Hepatocyte (in vitro differentiated cells): ENCODE measurements around the gene CSF2RB. TPM values are rescaled to one million over a fixed set of nuclear protein-coding genes. Genes with fewer than 3 reads are reported as not detected.

ENCODE experiments used
- DNase-seq: peaks from one replicate; pipeline ENCODE4 v3.0.0-alpha.2; 2016; ENCODE audit warnings: low spot score
- H2AFZ ChIP-seq: fragments of 200-600 bp; sonication (generic); 2 replicates; pipeline ENCODE4 v1.6.0; 2016; ENCODE audit warnings: antibody characterized with exemption, mild to moderate bottlenecking
- H3K27ac ChIP-seq: fragments of 200-600 bp; sonication (generic); 2 replicates; pipeline ENCODE4 v1.5.1; 2016; ENCODE audit warnings: mild to moderate bottlenecking
- H3K27me3 ChIP-seq: fragments of 200-600 bp; sonication (generic); 2 replicates; pipeline ENCODE4 v1.6.1; 2016
- H3K36me3 ChIP-seq: fragments of 200-600 bp; sonication (generic); replicated peaks from 2 replicates; pipeline ENCODE4 v1.5.1; 2016; ENCODE audit warnings: low read depth; ENCODE audit not compliant: insufficient read depth
- H3K4me1 ChIP-seq: fragments of 200-600 bp; sonication (generic); 2 replicates; pipeline ENCODE4 v1.5.1; 2016; ENCODE audit warnings: mild to moderate bottlenecking, moderate library complexity; ENCODE audit not compliant: insufficient read depth
- H3K4me2 ChIP-seq: fragments of 200-600 bp; sonication (generic); 2 replicates; pipeline ENCODE4 v1.6.0; 2016
- H3K4me3 ChIP-seq: fragments of 200-600 bp; sonication (generic); 2 replicates; pipeline ENCODE4 v1.5.1; 2016; ENCODE audit warnings: mild to moderate bottlenecking
- H3K79me2 ChIP-seq: fragments of 200-600 bp; sonication (generic); 2 replicates; pipeline ENCODE4 v1.6.0; 2017; ENCODE audit warnings: mild to moderate bottlenecking
- H3K9me2 ChIP-seq: fragments of 200-600 bp; sonication (generic); replicated peaks from 2 replicates; pipeline ENCODE4 v1.6.0; 2017; ENCODE audit warnings: mild to moderate bottlenecking; ENCODE audit not compliant: insufficient read depth
- H3K9me3 ChIP-seq: fragments of 200-600 bp; sonication (generic); 2 replicates; pipeline ENCODE4 v1.5.1; 2016; ENCODE audit warnings: low read depth, mild to moderate bottlenecking
- H4K20me1 ChIP-seq: fragments of 200-600 bp; sonication (generic); 2 replicates; pipeline ENCODE4 v1.6.0; 2016; ENCODE audit warnings: mild to moderate bottlenecking; ENCODE audit not compliant: insufficient read depth, poor library complexity, severe bottlenecking
- CTCF ChIP-seq: fragments of 200-600 bp; sonication (generic); IDR thresholded peaks from 2 replicates; pipeline ENCODE4 v1.5.1; 2016; ENCODE audit warnings: antibody characterized with exemption, mild to moderate bottlenecking; ENCODE audit not compliant: poor library complexity
- EZH2 ChIP-seq: fragments of 200-600 bp; sonication (generic); IDR thresholded peaks from 2 replicates; pipeline ENCODE4 v1.6.1; 2016; ENCODE audit warnings: antibody characterized with exemption, mild to moderate bottlenecking, borderline replicate concordance
- EZH2phosphoT487 ChIP-seq: fragments of 200-600 bp; sonication (generic); IDR thresholded peaks from one replicate; pipeline ENCODE4 v1.6.1; 2018; ENCODE audit warnings: antibody characterized with exemption, mild to moderate bottlenecking, low read depth, moderate library complexity; ENCODE audit not compliant: unreplicated experiment, severe bottlenecking
- WGBS: methylation state at CpG from one replicate; pipeline ENCODE4 v1.1.6; 2016; ENCODE audit warnings: low lambda C conversion rate; ENCODE audit errors: missing lambda C conversion rate; 5-methylcytosine and 5-hydroxymethylcytosine counted together
- polyA plus RNA-seq: library from polyadenylated mRNA; unstranded; fragments of >200 nt; fragmentation: Nextera tagmentation; extraction: Ambion mirVana; gene quantifications from 2 replicates; pipeline ENCODE4 v1.2.1, GENCODE V29; 2016
- total RNA-seq: library from RNA; depleted of rRNA; stranded (reverse); fragments of >200 nt; gene quantifications from 2 replicates; pipeline ENCODE4 v1.2.3, GENCODE V29; 2014

Gene CSF2RB
- total and polyA plus RNA-seq, 2 experiments from 2014 or later = 0.83 TPM; not detected in 1

GRCh38 chr22:36923131-36923788 is 9.8 kb downstream of the CSF2RB start:
- no peaks in the 10 kb centered on the region for H4K20me1 ChIP-seq
- no peaks in the 10 kb centered on the region for H3K79me2 ChIP-seq
- H3K4me3 ChIP-seq = no peak overlapping the region
- peaks cover 3% of the 10 kb centered on the region for H3K4me1 ChIP-seq
- H3K36me3 ChIP-seq = no peaks in the 10 kb centered on the region
- H2AFZ ChIP-seq = no peak overlapping the region
- no peaks in the 10 kb centered on the region for H3K27me3 ChIP-seq
- H3K27ac ChIP-seq = no peak overlapping the region
- no peaks in the 10 kb centered on the region for H3K9me2 ChIP-seq
- TF ChIP-seq CTCF (no peak), EZH2phosphoT487 (no peak), EZH2 (no peak)
- DNase-seq = no peak
- WGBS = 94% methylated on average over 21 of the region's 21 CpGs
- no peaks in the 10 kb centered on the region for H3K9me3 ChIP-seq
- H3K4me2 ChIP-seq = no peak overlapping the region

- H3K27me3 ChIP-seq = no peaks in the 10 kb centered on the region
- no peak overlapping the region for H3K4me3 ChIP-seq
- H3K27ac ChIP-seq = no peak overlapping the region
- no peaks in the 10 kb centered on the region for H3K79me2 ChIP-seq
- H4K20me1 ChIP-seq = no peaks in the 10 kb centered on the region
- H3K9me3 ChIP-seq = no peaks in the 10 kb centered on the region
- H2AFZ ChIP-seq = no peak overlapping the region
- no peak overlapping the region for H3K4me2 ChIP-seq
- no peaks in the 10 kb centered on the region for H3K36me3 ChIP-seq
- H3K4me1 ChIP-seq = peaks cover 3% of the 10 kb centered on the region
- TF ChIP-seq CTCF (no peak), EZH2 (no peak), EZH2phosphoT487 (no peak)
- no peak for DNase-seq
- WGBS = 94% methylated on average over 8 of the region's 8 CpGs
- H3K9me2 ChIP-seq = no peaks in the 10 kb centered on the region
These were observed 10.8 kb downstream of the CSF2RB start for GRCh38 chr22:36924151-36924698.

- Histone ChIP-seq H3K27ac (no peak overlapping the region), H4K20me1 (no peaks in the 10 kb centered on the region), H3K79me2 (no peaks in the 10 kb centered on the region), H3K36me3 (no peaks in the 10 kb centered on the region), H3K4me3 (no peak overlapping the region), H2AFZ (no peak overlapping the region), H3K27me3 (no peaks in the 10 kb centered on the region), H3K9me2 (no peaks in the 10 kb centered on the region), H3K4me2 (no peak overlapping the region), H3K9me3 (no peaks in the 10 kb centered on the region), H3K4me1 (peaks cover 3% of the 10 kb centered on the region)
- 88% methylated on average over 19 of the region's 19 CpGs for WGBS
- DNase-seq = no peak
- no peak for TF ChIP-seq CTCF
These were observed 12.2 kb downstream of the CSF2RB start for GRCh38 chr22:36925388-36926290.
